ENCODE results near the gene RAB13. TPM values are rescaled to one million over a fixed set of nuclear protein-coding genes. Genes with fewer than 3 reads are reported as not detected.
A peak's percentile ranks its signal among the peaks of the same experiment; 100 is the strongest.

The RAB13 gene
- total RNA-seq, 1 experiment from 2014 or later: 36.5 TPM

DNA sequence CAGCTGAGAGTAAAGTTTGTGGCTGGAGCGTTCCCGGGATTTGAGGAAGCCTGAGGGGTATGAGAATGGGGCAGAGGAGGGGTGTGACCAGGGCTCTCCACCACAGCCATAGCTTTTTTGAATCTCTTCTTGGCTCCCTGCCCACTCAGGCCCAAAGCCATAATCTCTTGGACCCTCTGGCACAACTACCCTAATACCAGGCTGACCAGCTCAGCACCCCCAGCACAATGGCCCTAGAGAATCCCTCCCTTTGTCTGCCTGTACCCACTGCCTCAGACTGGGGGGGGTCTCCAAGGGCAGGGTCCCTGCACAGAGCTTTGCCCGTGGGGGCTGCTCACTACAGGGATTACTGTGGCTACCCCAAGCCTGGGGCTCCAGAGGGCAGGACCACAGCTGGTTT lies 47.1 kb downstream of the RAB13 start:
- Histone ChIP-seq H3K36me3 (peaks cover 16% of the 10 kb centered on the region), H3K27ac (no peak overlapping the region), H3K27me3 (no peaks in the 10 kb centered on the region), H3K9me3 (replicated peaks) (no peaks in the 10 kb centered on the region), H3K4me1 (no peaks in the 10 kb centered on the region), H3K4me3 (no peak overlapping the region)
- DNase-seq: peak in 1 of 2 experiments; percentile 28

DNA sequence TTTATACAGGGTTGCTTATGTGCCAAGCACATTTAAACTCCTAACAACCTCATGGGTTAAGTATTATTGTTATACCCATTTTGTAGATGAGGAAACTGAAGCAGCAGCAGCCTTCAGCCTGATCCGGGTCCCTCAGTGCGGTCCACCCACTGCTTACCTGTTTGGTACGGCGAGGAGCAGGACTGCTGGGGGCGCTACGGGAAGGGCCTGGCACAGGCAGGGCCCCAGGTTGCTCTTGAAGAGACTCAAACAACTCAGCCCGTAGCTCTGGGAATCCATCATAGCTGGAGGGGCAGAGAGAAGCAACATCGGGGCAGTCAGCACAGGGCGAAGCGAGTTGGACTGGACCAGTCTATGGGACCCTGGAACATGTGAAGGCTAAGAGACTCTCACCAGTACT lies 48.8 kb downstream of the RAB13 start:
- Histone ChIP-seq H3K9me3 (replicated peaks) (no peaks in the 10 kb centered on the region), H3K4me1 (no peaks in the 10 kb centered on the region), H3K36me3 (peaks cover 16% of the 10 kb centered on the region), H3K27me3 (no peaks in the 10 kb centered on the region), H3K4me3 (no peak overlapping the region), H3K27ac (no peak overlapping the region)
- DNase-seq: no peak

DNA sequence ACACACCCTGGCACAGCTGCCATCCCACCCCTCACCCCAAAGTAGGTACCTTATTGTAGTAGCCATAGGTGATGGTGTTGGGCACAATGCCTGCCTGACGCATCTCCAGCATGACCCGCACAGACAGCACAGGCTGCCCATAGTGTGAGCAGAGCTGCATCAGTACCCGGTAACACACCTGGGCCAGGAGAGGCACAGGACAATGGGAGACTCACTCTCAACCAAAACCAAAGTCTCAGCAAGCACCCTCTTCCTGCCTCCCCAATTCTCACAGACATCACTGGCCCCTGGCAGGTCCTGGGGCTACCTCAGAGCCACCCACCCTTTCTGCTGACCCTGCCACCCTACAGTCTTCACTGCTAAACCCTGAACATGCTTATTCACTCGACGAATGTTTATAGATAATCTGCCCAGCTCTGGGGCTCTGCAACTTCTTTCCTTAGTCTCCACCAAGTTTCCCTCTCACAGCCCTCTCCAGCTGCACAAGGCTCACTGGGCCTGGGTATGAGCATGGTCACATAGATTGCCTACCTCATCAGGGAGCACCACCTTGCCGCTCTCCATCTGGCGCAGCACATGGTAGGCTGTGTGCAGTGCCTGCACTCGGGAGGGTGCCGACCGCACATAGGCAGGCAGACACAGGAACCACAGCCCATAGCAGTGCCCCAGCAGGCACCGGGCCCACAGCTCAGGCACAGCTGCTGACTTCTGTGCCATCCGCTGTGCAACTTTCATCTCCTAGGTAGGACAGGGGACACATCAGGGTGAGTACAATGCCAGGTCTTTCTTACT lies 49.9 kb downstream of the RAB13 start:
- Histone ChIP-seq H3K27ac (no peak overlapping the region), H3K4me3 (no peak overlapping the region), H3K4me1 (no peaks in the 10 kb centered on the region), H3K27me3 (no peaks in the 10 kb centered on the region), H3K36me3 (peaks cover 16% of the 10 kb centered on the region), H3K9me3 (replicated peaks) (no peaks in the 10 kb centered on the region)
- no peak for DNase-seq

DNA sequence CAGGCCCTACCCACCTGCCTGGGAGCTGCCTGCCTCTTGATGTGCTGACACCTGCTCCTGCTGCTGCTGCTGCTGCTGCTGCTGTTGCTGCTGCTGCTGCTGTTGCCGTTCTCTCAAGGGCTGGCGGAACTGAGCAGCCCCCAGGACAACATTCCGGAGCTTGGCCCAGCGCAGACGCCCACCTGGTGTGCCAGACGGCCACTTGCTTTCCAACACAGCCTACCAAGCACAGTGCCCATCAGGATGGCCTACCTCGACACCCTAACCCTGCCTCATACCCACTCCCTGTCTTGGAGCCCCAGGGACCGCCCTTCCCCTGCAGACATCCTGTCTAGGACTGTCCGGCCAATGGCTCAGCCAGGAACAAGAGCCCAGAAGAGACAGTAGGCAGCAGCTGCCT lies 51.4 kb downstream of the RAB13 start:
- no peaks in the 10 kb centered on the region for H3K4me1 ChIP-seq
- DNase-seq: no peak
- no peaks in the 10 kb centered on the region for H3K27me3 ChIP-seq
- peaks cover 16% of the 10 kb centered on the region for H3K36me3 ChIP-seq
- no peak overlapping the region for H3K4me3 ChIP-seq
- no peak overlapping the region for H3K27ac ChIP-seq
- H3K9me3 ChIP-seq (replicated peaks): no peaks in the 10 kb centered on the region

DNA sequence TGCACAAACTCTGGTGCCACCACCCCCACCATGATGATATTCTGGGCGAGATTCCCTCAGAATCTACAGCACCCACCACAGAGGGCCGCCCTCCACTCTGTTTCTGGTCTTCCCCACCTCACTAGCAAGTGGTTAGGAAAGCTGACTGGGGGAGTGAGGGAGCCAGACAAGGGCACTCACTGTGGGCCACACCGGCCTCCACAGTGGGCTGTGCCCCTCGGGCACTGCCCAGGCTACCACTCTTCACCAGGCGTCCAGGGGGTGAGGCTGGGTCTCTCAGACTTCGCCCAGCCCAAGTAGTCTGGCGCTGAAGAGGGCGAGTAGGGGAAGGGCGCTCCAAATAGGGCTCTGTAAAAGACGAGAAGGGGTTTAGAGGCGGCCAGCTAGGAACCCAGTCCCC lies 52.2 kb downstream of the RAB13 start:
- no peaks in the 10 kb centered on the region for H3K4me1 ChIP-seq
- DNase-seq: no peak
- H3K9me3 ChIP-seq (replicated peaks): no peaks in the 10 kb centered on the region
- peaks cover 16% of the 10 kb centered on the region for H3K36me3 ChIP-seq
- H3K27me3 ChIP-seq: no peaks in the 10 kb centered on the region
- H3K27ac ChIP-seq: no peak overlapping the region
- no peak overlapping the region for H3K4me3 ChIP-seq

DNA sequence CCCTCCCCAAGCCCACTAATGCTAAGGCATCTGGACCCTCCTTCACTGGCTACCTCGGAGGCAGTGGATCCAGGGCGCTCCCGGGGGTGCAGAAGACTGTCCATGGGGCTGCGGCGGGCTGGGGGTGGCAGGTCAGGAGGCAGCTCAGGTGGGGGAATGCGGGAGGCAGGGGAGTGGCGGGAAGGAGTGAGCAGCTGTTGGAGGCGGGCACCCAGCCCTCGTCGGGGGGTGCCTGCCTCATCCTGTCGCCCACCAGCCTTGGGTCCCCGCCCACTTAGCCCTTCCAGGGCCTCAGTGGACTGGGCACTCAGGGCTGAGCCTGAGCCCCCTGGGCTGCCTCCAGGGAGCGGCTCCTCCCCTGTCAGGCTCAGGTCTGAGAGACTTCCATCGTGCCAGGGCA lies 52.7 kb downstream of the RAB13 start:
- H3K9me3 ChIP-seq (replicated peaks): no peaks in the 10 kb centered on the region
- H3K36me3 ChIP-seq: peaks cover 16% of the 10 kb centered on the region
- no peaks in the 10 kb centered on the region for H3K27me3 ChIP-seq
- no peaks in the 10 kb centered on the region for H3K4me1 ChIP-seq
- H3K4me3 ChIP-seq: no peak overlapping the region
- no peak overlapping the region for H3K27ac ChIP-seq
- DNase-seq: no peak

DNA sequence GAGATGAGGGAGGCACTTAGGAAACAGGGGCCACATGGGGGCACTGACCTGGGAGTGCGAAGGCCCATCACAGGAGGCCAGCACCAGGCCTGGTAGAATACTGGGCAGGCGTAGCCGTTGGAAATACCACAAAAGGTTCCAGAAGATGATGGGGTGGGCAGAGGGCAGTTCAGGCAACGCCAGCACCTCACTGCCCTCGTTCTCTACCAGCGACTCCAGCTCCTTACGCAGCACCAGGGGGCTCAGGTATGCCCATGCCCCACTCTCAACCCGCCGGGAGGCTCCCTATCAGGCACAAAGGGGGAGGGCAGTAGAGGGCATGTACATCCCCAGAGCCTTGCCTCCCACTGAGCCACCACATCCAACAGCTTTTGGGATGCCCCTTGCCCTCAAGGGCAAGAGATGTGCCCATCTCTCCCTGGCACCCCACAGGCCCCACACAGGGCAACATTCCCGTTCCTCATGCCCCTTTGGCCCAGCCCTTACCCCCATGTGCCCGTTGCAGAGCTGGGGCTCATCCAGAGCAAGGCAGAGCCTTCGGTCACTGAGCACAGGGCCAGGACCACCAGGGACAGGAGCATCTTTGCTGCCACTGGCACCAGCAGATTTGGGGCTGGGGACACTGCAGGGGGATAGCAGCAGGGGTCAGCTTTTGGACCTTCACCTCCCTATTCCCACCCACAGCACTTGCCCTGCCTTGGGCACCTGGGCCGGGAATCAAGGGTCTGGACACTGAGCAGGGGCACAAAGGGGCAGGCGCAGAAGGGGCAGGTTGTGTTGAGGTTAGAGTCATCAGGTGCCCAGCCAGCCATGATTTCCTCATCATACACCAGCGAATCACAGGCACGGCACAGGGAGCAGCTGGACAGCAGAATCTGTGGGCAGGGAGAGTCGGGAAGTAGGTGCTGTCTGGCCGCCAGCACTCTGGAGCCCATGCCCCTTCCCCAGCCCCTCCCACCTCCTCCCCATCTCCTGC lies 53.7 kb downstream of the RAB13 start:
- Histone ChIP-seq H3K4me1 (no peaks in the 10 kb centered on the region), H3K9me3 (replicated peaks) (no peaks in the 10 kb centered on the region), H3K4me3 (no peak overlapping the region), H3K27me3 (no peaks in the 10 kb centered on the region), H3K27ac (no peak overlapping the region), H3K36me3 (peaks cover 9% of the 10 kb centered on the region)
- DNase-seq: no peak

Other genes starting within 250 kb of the RAB13 start
- 1.6 and 2.1 TPM in 2 replicates for gene SLC27A3, start 210.9 kb downstream of the RAB13 start, total RNA-seq (2014; rRNA removed; shearing (Covaris generic))
- gene GATAD2B, start 63.4 kb downstream of the RAB13 start, total RNA-seq (2014; rRNA removed; shearing (Covaris generic)): 10.1 and 10.8 TPM in 2 replicates
- 18.9 and 26.3 TPM in 2 replicates for gene DENND4B, start 39.6 kb downstream of the RAB13 start, total RNA-seq (2014; rRNA removed; shearing (Covaris generic))
- 10.1 and 13.4 TPM in 2 replicates for gene CRTC2, start 27.7 kb downstream of the RAB13 start, total RNA-seq (2014; rRNA removed; shearing (Covaris generic))
- gene SLC39A1, start 22.8 kb downstream of the RAB13 start, total RNA-seq (2014; rRNA removed; shearing (Covaris generic)): 74.4 and 77.2 TPM in 2 replicates
- gene CREB3L4, start 18.4 kb downstream of the RAB13 start, total RNA-seq (2014; rRNA removed; shearing (Covaris generic)): 7.5 and 9.3 TPM in 2 replicates
- gene JTB, start 8.7 kb downstream of the RAB13 start, total RNA-seq (2014; rRNA removed; shearing (Covaris generic)): 96.8 and 97.9 TPM in 2 replicates
- 3,620 and 4,036 TPM in 2 replicates for gene RPS27, start 4.4 kb upstream of the RAB13 start, total RNA-seq (2014; rRNA removed; shearing (Covaris generic))
- 0.04 TPM in 1 of 2 replicates, not detected in the other for gene NUP210L, start 168.7 kb upstream of the RAB13 start, total RNA-seq (2014; rRNA removed; shearing (Covaris generic))
- 248 and 262 TPM in 2 replicates for gene TPM3, start 205.8 kb upstream of the RAB13 start, total RNA-seq (2014; rRNA removed; shearing (Covaris generic))
- not detected in 2 replicates for gene CFAP141, start 220.0 kb upstream of the RAB13 start, total RNA-seq (2014; rRNA removed; shearing (Covaris generic))
- 114 and 129 TPM in 2 replicates for gene UBAP2L, start 234.6 kb upstream of the RAB13 start, total RNA-seq (2014; rRNA removed; shearing (Covaris generic))

Measured in SJCRH30 (cell line).